HepG2 (cell line): ENCODE measurements around the gene NTN4. TPM values are rescaled to one million over a fixed set of nuclear protein-coding genes. Genes with fewer than 3 reads are reported as not detected.

Experiments
- AHR ChIP-seq: IDR thresholded peaks from 2 replicates; pipeline ENCODE4 v1.6.1; 2018; ENCODE audit warnings: missing genetic modification reagents, missing compliant biosample characterization
- ELF3 ChIP-seq: IDR thresholded peaks from 2 replicates; pipeline ENCODE4 v1.6.1; 2016; ENCODE audit warnings: missing genetic modification reagents, missing compliant biosample characterization
- KLF16 ChIP-seq, 2 experiments: sonication (generic) in 1 of 2; formaldehyde crosslinking in 1 of 2; IDR thresholded peaks; 2 replicates each; pipeline versions ENCODE4 v1.6.1 to v1.8.0; 2016 to 2023; ENCODE audit warnings: missing genetic modification reagents in 2 of 2, missing compliant biosample characterization in 1 of 2
- PPARG ChIP-seq: conservative IDR thresholded peaks from 2 replicates; pipeline ENCODE4 v1.6.1; 2016; ENCODE audit warnings: missing biosample characterization, missing genetic modification reagents
- ZBTB1 ChIP-seq: sonication (generic); formaldehyde crosslinking; IDR thresholded peaks from 2 replicates; pipeline ENCODE4 v1.4.0; 2020; ENCODE audit warnings: missing genetic modification reagents, borderline replicate concordance
- ZNF253 ChIP-seq: sonication (generic); formaldehyde crosslinking; IDR thresholded peaks from 2 replicates; pipeline ENCODE4 v1.8.0; 2022; ENCODE audit warnings: mild to moderate bottlenecking, missing genetic modification reagents, borderline replicate concordance
- ZNF354B ChIP-seq: sonication (generic); formaldehyde crosslinking; IDR thresholded peaks from 2 replicates; pipeline ENCODE4 v1.8.0; 2022; ENCODE audit warnings: mild to moderate bottlenecking, missing genetic modification reagents
- ZNF367 ChIP-seq: sonication (generic); formaldehyde crosslinking; IDR thresholded peaks from 2 replicates; pipeline ENCODE4 v1.4.0; 2020; ENCODE audit warnings: missing genetic modification reagents, borderline replicate concordance
- ZUFSP ChIP-seq: sonication (generic); formaldehyde crosslinking; IDR thresholded peaks from 2 replicates; pipeline ENCODE4 v1.9.0; 2021; ENCODE audit warnings: missing genetic modification reagents, mild to moderate bottlenecking, borderline replicate concordance
- polyA plus RNA-seq, 8 experiments: library from polyadenylated mRNA; depleted of rRNA in 3 of 8; stranded (reverse) in 7 of 8; unstranded in 1 of 8; fragments of >200 nt; fragmentation: Illumina TruSeq in 4 of 8; extraction: Trizol in 4 of 8; gene quantifications; 2 replicates each; pipeline versions ENCODE4 v1.2.1 to v1.2.3, GENCODE V29; 2011 to 2016; ENCODE audit warnings: low read depth in 4 of 8, missing spikeins in 1 of 8, mixed read lengths in 1 of 8; ENCODE audit not compliant: insufficient read depth in 1 of 8
- total RNA-seq, 5 experiments: library from RNA; depleted of rRNA; stranded (reverse); fragments of >200 nt; fragmentation: Illumina TruSeq; extraction: Trizol; gene quantifications; 2 replicates each; pipeline ENCODE4 v1.2.3, GENCODE V29; 2016; ENCODE audit warnings: low read depth in 1 of 5
- TF ChIP-seq, protein P1 (sequence below): sonication (generic); formaldehyde crosslinking; IDR thresholded peaks from 2 replicates; pipeline ENCODE4 v1.8.0; 2022; ENCODE audit warnings: mild to moderate bottlenecking, missing genetic modification reagents, moderate library complexity
- TF ChIP-seq, protein P2 (sequence below): sonication (generic); formaldehyde crosslinking; IDR thresholded peaks from 2 replicates; pipeline ENCODE4 v1.9.0; 2021; ENCODE audit warnings: missing genetic modification reagents, borderline replicate concordance

The NTN4 gene
- total and polyA plus RNA-seq, 2 of the 13 experiments (the other 11 are each of a cell fraction or from before 2014, with no cell fraction given): 7.8 to 11.5 TPM

DNA sequence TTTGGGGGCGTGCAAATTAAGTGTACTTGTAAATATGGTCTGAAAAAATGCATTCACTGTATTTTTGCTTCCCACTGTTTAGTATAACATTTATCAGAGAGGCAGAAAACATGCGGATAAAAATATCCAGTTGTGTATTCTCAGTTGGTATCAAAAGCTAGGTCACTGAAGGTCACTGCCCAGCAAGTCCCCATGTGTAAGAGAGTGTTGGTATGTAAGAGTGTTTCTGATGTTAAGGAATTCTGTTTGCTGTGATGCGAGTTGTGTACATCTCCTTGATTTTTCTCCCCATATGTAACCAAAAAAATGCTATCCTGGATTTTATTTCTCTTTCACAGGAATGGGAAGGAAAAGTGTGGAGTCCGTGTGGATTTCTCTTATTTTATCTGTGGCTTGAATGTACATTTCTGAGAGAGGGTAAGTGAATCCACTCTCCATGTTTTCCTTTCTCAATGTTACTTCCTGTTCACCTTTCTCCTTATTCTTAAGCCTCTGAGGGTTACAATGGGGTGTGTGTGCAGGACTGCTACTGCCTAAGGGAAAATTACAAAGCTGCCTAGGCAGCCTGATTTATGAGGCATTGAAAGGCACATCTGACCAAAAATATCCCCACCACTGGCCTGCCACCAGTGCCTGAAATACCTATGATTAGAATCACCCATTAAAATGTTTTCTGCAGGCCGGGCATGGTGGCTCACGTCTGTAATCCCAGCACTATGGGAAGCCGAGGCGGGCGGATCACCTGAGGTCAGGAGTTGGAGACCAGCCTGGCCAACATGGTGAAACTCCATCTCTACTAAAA lies 141.4 kb downstream of the NTN4 start (continued):
- no peak for TF ChIP-seq ZUFSP
- no peak for TF ChIP-seq ZNF253 (CRISPR knock-in tag)
- peak; percentile 81 for TF ChIP-seq PPARG (CRISPR knock-in tag)
- TF ChIP-seq, protein P1, sequence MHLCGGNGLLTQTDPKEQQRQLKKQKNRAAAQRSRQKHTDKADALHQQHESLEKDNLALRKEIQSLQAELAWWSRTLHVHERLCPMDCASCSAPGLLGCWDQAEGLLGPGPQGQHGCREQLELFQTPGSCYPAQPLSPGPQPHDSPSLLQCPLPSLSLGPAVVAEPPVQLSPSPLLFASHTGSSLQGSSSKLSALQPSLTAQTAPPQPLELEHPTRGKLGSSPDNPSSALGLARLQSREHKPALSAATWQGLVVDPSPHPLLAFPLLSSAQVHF: no peak
- TF ChIP-seq ZNF367 (CRISPR knock-in tag): no peak
- TF ChIP-seq ELF3 (CRISPR knock-in tag): peak; percentile 64
- TF ChIP-seq, protein P2, sequence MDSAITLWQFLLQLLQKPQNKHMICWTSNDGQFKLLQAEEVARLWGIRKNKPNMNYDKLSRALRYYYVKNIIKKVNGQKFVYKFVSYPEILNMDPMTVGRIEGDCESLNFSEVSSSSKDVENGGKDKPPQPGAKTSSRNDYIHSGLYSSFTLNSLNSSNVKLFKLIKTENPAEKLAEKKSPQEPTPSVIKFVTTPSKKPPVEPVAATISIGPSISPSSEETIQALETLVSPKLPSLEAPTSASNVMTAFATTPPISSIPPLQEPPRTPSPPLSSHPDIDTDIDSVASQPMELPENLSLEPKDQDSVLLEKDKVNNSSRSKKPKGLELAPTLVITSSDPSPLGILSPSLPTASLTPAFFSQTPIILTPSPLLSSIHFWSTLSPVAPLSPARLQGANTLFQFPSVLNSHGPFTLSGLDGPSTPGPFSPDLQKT: no peak
- no peak for TF ChIP-seq ZNF354B (CRISPR knock-in tag)
- TF ChIP-seq AHR (CRISPR knock-in tag): no peak
- TF ChIP-seq ZBTB1: no peak
- no peak for TF ChIP-seq KLF16 (CRISPR knock-in tag; IDR thresholded peaks at IDR 0.05)
